ENCODE data around the gene SMG9. TPM values are rescaled to one million over a fixed set of nuclear protein-coding genes. Genes with fewer than 3 reads are reported as not detected.

The SMG9 gene
- total and polyA plus RNA-seq, 2 of the 13 experiments (the other 11 are each of a cell fraction or from before 2014, with no cell fraction given): 16.1 to 18.7 TPM

DNA sequence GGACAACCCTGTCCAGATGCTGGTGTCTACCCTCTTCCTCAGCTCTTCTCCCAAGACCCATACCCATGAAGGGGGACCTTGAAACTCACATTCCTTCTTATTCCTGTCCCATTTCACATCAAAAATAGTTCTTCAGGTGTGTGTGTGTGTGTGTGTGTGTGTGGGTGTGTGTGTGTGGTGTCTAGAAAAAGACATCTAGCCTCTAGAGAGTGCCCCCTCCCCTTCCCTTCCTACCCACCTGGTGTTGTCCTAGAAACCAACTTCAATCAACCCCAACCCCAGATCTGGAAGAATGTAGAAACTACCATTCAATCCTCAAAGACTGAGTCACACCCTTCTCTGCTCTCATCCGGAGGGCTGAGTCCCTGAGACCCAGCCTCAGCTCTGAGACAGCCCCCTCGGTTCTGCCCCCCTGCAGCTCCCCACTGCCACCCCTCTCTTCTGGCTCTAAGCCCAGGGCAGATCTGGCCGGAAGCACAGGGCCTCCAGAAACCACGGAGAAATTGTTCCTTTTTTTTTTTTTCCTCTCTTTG, 22.5 kb upstream of the SMG9 start:
- WGBS (ENCODE audit: low lambda C conversion rate): 7% methylated on average over 4 of the region's 4 CpGs
- Histone ChIP-seq H3K27ac (ENCODE audit: extremely low read length, insufficient read depth, low read length) (no peak overlapping the region), H3K4me2 (ENCODE audit: low read depth, low read length) (no peak overlapping the region), H3K9ac (ENCODE audit: insufficient read depth, low read depth, low read length) (no peak overlapping the region), H3K4me3 (replicated peaks in 1 of 3; ENCODE audit: insufficient read depth in 1 of 3, low read depth in 2 of 3, low read length in 3 of 3) (no peak overlapping the region), H3K4me1 (ENCODE audit: insufficient read depth, low read length) (peaks cover 42% of the 10 kb centered on the region), H3K36me3 (replicated peaks in 1 of 2; ENCODE audit: control insufficient read depth in 1 of 2, insufficient read depth in 2 of 2, low read length in 2 of 2) (no peaks in the 10 kb centered on the region), H4K20me1 (ENCODE audit: insufficient read depth, low read length) (no peaks in the 10 kb centered on the region), H3K27me3 (ENCODE audit: control insufficient read depth in 1 of 2, insufficient read depth in 2 of 2, low read length in 2 of 2) (peaks cover 1 to 17% of the 10 kb centered on the region in 2 experiments; a peak in 3 of 5 replicates), H3K79me2 (ENCODE audit: insufficient read depth, low read length) (no peaks in the 10 kb centered on the region), H2AFZ (ENCODE audit: low read length) (no peak overlapping the region), H3K9me3 (ENCODE audit: low read length) (no peaks in the 10 kb centered on the region)
- CTCF ChIA-PET (ENCODE audit: low intra/inter-chr PET ratio, low total read pairs): no interaction called here
- intact Hi-C loops (cut with micrococcal nuclease; ENCODE audit: unreplicated experiment) (no loop called here), in situ Hi-C loops (cut with HindIII; ENCODE audit: extremely low pct_ligation_motif_present, low pct_unique_long_range_greater_than_20kb) (no loop called here)
- TF ChIP-seq, protein P1, sequence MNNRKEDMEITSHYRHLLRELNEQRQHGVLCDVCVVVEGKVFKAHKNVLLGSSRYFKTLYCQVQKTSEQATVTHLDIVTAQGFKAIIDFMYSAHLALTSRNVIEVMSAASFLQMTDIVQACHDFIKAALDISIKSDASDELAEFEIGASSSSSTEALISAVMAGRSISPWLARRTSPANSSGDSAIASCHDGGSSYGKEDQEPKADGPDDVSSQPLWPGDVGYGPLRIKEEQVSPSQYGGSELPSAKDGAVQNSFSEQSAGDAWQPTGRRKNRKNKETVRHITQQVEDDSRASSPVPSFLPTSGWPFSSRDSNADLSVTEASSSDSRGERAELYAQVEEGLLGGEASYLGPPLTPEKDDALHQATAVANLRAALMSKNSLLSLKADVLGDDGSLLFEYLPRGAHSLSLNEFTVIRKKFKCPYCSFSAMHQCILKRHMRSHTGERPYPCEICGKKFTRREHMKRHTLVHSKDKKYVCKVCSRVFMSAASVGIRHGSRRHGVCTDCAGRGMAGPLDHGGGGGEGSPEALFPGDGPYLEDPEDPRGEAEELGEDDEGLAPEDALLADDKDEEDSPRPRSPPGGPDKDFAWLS (CRISPR knock-in tag; IDR thresholded peaks at IDR 0.05; ENCODE audit: borderline replicate concordance): no peak
- no peak for TF ChIP-seq MED1 (CRISPR knock-in tag; IDR thresholded peaks at IDR 0.05)
- no peak for TF ChIP-seq ZNF772 (CRISPR knock-in tag; IDR thresholded peaks at IDR 0.05)
- TF ChIP-seq TBX2 (CRISPR knock-in tag; IDR thresholded peaks at IDR 0.05; ENCODE audit: borderline replicate concordance): no peak
- TF ChIP-seq NFE2 (CRISPR knock-in tag; IDR thresholded peaks at IDR 0.05): no peak
- TF ChIP-seq SSRP1 (CRISPR knock-in tag; IDR thresholded peaks at IDR 0.05): no peak
- no peak for TF ChIP-seq PAF1 (CRISPR knock-in tag; IDR thresholded peaks at IDR 0.05)
- TF ChIP-seq HMGA1 (CRISPR knock-in tag; conservative IDR thresholded peaks at IDR 0.05): no peak
- TF ChIP-seq ZGPAT (CRISPR knock-in tag; IDR thresholded peaks at IDR 0.05): no peak
- TF ChIP-seq ZNF17 (CRISPR knock-in tag; IDR thresholded peaks at IDR 0.05): no peak
- no peak for TF ChIP-seq RXRB (CRISPR knock-in tag; IDR thresholded peaks at IDR 0.05; ENCODE audit: borderline replicate concordance)
- TF ChIP-seq NR2F6 (IDR thresholded peaks at IDR 0.05): no peak
- TF ChIP-seq NR2F6 (CRISPR knock-in tag; IDR thresholded peaks at IDR 0.05): no peak
- TF ChIP-seq, protein P2, sequence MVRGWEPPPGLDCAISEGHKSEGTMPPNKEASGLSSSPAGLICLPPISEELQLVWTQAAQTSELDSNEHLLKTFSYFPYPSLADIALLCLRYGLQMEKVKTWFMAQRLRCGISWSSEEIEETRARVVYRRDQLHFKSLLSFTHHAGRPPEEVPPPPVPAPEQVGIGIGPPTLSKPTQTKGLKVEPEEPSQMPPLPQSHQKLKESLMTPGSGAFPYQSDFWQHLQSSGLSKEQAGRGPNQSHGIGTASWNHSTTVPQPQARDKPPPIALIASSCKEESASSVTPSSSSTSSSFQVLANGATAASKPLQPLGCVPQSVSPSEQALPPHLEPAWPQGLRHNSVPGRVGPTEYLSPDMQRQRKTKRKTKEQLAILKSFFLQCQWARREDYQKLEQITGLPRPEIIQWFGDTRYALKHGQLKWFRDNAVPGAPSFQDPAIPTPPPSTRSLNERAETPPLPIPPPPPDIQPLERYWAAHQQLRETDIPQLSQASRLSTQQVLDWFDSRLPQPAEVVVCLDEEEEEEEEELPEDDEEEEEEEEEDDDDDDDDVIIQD (CRISPR knock-in tag; IDR thresholded peaks at IDR 0.05; ENCODE audit: low read depth): no peak
- no peak for TF ChIP-seq TCF12 (IDR thresholded peaks at IDR 0.05)
- TF ChIP-seq TCF12 (CRISPR knock-in tag; IDR thresholded peaks at IDR 0.05): no peak
- TF ChIP-seq RARA (CRISPR knock-in tag; IDR thresholded peaks at IDR 0.05): no peak
- no TSS peak for BruUV-seq (replicated peaks)
- POLR2A ChIA-PET: interaction anchor here (0.6 kb wide), 1 partner anchor 12 kb away, joined by 4 read pairs; no protein-coding TSS in a partner anchor
- DNase-seq (ENCODE audit: low spot score) (no peak), ATAC-seq (no peak), FAIRE-seq (no peak)

Data from HepG2 (cell line).